ENCODE results near the gene OPA1. TPM values are rescaled to one million over a fixed set of nuclear protein-coding genes. Genes with fewer than 3 reads are reported as not detected.
A peak's percentile ranks its signal among the peaks of the same experiment; 100 is the strongest.
"Not testable (repeated sequence)": the region's sequence is repeated elsewhere in the genome, so short reads cannot be mapped to it uniquely, and the experiment has no call there.

OPA1 gene
- total and polyA plus RNA-seq, 7 donors, result 29.4 to 129 (median 73.4) TPM

- WGBS, 3 donors, result 92 to 100% (median 95%) methylated on average over 1 of the region's 1 CpG
- intact Hi-C loops (cut with DNase I), result loop anchor here in 1 of 2 donors (10.0 kb wide), 1 partner anchor 355 kb away; the partner anchor contains the start of gene PLAAT1
- Histone ChIP-seq H3K36me3 (ENCODE audit: insufficient read depth in 1 of 2, low read depth in 1 of 2) (peaks cover 2 to 10% of the 10 kb centered on the region in 2 donors), H3K4me3 (no peak overlapping the region), H3K27ac (no peak overlapping the region), H3K27me3 (ENCODE audit: insufficient read depth in 3 of 3, low read length in 2 of 3) (no peaks in the 10 kb centered on the region), H3K9me3 (no peaks in the 10 kb centered on the region), H3K4me1 (peaks cover 13% of the 10 kb centered on the region)
- no peak for ATAC-seq
- no peak for TF ChIP-seq CTCF (IDR thresholded peaks at IDR 0.05)
- no peak for DNase-seq
Measured at GRCh38 chr3:193599393-193599792, 6.4 kb downstream of the OPA1 start.

DNA sequence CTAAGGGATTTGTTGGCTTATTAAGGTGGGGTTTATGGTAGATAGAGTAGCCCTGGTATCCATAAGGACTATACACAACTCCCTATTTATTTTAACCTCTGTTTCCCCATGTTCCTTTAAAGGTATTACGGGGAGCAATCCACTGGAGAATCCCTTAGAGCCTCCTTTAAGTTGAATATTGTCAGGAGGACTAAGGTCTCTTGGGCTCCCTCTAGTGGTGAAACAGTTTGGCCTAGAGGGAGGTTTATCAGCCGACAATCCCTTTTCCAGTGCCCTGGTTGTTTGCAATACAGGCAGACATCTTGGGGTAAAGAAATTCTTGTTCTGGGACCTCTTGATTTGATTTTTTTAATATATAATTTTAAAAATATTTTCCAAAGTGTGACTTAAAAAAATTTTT, 12.9 kb downstream of the OPA1 start:
- peaks cover 0 to 3% of the 10 kb centered on the region in 2 donors for H3K36me3 ChIP-seq (ENCODE audit: insufficient read depth in 1 of 2, low read depth in 1 of 2)
- H3K27me3 ChIP-seq (ENCODE audit: insufficient read depth in 3 of 3, low read length in 2 of 3), result no peaks in the 10 kb centered on the region
- ATAC-seq, result peak; percentile 75 to 95 (median 84)
- no peak overlapping the region for H3K4me3 ChIP-seq
- DNase-seq, result no peak
- peak; percentile 75 for TF ChIP-seq CTCF (IDR thresholded peaks at IDR 0.05)
- H3K27ac ChIP-seq, result no peak overlapping the region
- intact Hi-C loops (cut with DNase I), result no loop called here
- WGBS, 3 donors, result 49 to 60% (median 50%) methylated on average over 2 of the region's 2 CpGs
- no peaks in the 10 kb centered on the region for H3K9me3 ChIP-seq
- H3K4me1 ChIP-seq, result no peaks in the 10 kb centered on the region

GRCh38 chr3:193606892-193607291, 13.9 kb downstream of the OPA1 start:
- H3K4me1 ChIP-seq; H3K9me3 ChIP-seq; H3K36me3 ChIP-seq (ENCODE audit: insufficient read depth in 1 of 2, low read depth in 1 of 2); H3K4me3 ChIP-seq; DNase-seq; H3K27me3 ChIP-seq (ENCODE audit: insufficient read depth in 3 of 3, low read length in 2 of 3); intact Hi-C loops (cut with DNase I); H3K27ac ChIP-seq; ATAC-seq: not testable (repeated sequence)

DNA sequence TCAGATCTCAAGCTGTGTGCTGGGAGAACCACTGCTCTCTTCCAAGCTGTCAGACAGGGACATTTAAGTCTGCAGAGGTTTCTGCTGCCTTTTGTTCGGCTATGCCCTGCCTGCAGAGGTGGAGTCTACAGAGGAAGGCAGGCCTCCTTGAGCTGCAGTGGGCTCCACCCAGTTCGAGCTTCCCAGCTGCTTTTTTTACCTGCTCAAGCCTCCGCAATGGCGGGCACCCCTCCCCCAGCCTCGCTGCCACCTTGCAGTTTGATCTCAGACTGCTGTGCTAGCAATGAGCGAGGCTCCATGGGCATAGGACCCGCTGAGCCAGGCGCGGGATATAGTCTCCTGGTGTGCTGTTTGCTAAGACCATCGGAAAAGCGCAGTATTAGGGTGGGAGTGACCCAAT, 17.5 kb downstream of the OPA1 start:
- 97 to 99% (median 98%) methylated on average over 9 to 11 of the region's 11 CpGs for WGBS, 3 donors
- DNase-seq; H3K27ac ChIP-seq; H3K4me3 ChIP-seq; ATAC-seq; H3K4me1 ChIP-seq; H3K27me3 ChIP-seq (ENCODE audit: insufficient read depth in 3 of 3, low read length in 2 of 3); H3K9me3 ChIP-seq; intact Hi-C loops (cut with DNase I): not testable (repeated sequence)
- peaks cover 0 to 14% of the 10 kb centered on the region in 2 donors for H3K36me3 ChIP-seq (ENCODE audit: insufficient read depth in 1 of 2, low read depth in 1 of 2)

- no peak for ATAC-seq
- Histone ChIP-seq H3K36me3 (ENCODE audit: insufficient read depth in 1 of 2, low read depth in 1 of 2) (peaks cover 0 to 53% of the 10 kb centered on the region in 2 donors), H3K9me3 (peaks cover 6% of the 10 kb centered on the region), H3K27ac (no peak overlapping the region), H3K27me3 (ENCODE audit: insufficient read depth in 3 of 3, low read length in 2 of 3) (no peaks in the 10 kb centered on the region), H3K4me1 (no peaks in the 10 kb centered on the region), H3K4me3 (no peak overlapping the region)
- no peak for TF ChIP-seq CTCF (IDR thresholded peaks at IDR 0.05)
- no peak for DNase-seq
- WGBS, 3 donors, result 81 to 91% (median 84%) methylated on average over 2 of the region's 2 CpGs
- intact Hi-C loops (cut with DNase I), result no loop called here
Measured at GRCh38 chr3:193614430-193614829, 21.4 kb downstream of the OPA1 start.

- 98 to 100% (median 99%) methylated on average over 1 of the region's 1 CpG for WGBS, 3 donors
- Histone ChIP-seq H3K4me1 (no peaks in the 10 kb centered on the region), H3K27me3 (ENCODE audit: insufficient read depth in 3 of 3, low read length in 2 of 3) (no peaks in the 10 kb centered on the region), H3K36me3 (ENCODE audit: insufficient read depth in 1 of 2, low read depth in 1 of 2) (peaks cover 0 to 82% of the 10 kb centered on the region in 2 donors), H3K27ac (no peak overlapping the region), H3K9me3 (peaks cover 4% of the 10 kb centered on the region), H3K4me3 (no peak overlapping the region)
- ATAC-seq, result no peak
- TF ChIP-seq CTCF (IDR thresholded peaks at IDR 0.05), result no peak
- no peak for DNase-seq
- intact Hi-C loops (cut with DNase I), result no loop called here
Measured at GRCh38 chr3:193617628-193618027, 24.6 kb downstream of the OPA1 start.

Data from psoas muscle (tissue), 8 donors.